ENCODE data around the gene LCN1. TPM values are rescaled to one million over a fixed set of nuclear protein-coding genes. Genes with fewer than 3 reads are reported as not detected.

LCN1 gene
- total RNA-seq, 2 donors from 2014 or later, result not detected

DNA sequence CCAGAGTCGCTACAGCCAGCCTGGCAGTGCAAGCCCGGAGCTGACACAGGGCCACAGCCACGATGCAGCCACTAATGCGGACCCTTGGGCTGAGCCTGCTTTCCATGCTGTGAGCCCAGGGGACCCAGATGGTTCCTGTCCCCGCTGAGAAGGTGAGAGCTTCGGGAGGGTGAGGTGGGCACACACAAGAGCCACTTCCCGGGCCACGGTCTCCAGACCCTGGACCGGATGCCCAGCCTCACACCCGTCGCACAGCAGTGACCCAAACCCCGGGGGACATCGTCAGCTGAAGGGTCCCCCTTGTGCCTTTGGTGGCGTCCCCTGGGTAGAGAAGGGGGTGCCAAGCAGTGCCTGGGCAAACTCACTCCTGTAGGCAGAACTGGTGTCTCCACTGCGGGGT, 53.7 kb downstream of the LCN1 start:
- TF ChIP-seq, protein P1, sequence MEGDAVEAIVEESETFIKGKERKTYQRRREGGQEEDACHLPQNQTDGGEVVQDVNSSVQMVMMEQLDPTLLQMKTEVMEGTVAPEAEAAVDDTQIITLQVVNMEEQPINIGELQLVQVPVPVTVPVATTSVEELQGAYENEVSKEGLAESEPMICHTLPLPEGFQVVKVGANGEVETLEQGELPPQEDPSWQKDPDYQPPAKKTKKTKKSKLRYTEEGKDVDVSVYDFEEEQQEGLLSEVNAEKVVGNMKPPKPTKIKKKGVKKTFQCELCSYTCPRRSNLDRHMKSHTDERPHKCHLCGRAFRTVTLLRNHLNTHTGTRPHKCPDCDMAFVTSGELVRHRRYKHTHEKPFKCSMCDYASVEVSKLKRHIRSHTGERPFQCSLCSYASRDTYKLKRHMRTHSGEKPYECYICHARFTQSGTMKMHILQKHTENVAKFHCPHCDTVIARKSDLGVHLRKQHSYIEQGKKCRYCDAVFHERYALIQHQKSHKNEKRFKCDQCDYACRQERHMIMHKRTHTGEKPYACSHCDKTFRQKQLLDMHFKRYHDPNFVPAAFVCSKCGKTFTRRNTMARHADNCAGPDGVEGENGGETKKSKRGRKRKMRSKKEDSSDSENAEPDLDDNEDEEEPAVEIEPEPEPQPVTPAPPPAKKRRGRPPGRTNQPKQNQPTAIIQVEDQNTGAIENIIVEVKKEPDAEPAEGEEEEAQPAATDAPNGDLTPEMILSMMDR (IDR thresholded peaks at IDR 0.05), result no peak
- no peak for DNase-seq (ENCODE audit: low spot score)
- H3K36me3 ChIP-seq, result no peaks in the 10 kb centered on the region
- no peak overlapping the region for H3K27ac ChIP-seq
- no peaks in the 10 kb centered on the region for H3K9me3 ChIP-seq
- H3K27me3 ChIP-seq, result no peaks in the 10 kb centered on the region
- no peak overlapping the region for H3K4me3 ChIP-seq
- no peaks in the 10 kb centered on the region for H3K4me1 ChIP-seq

Other genes starting within 250 kb of the LCN1 start
- 10 to 100 TPM; 17.4 to 18.7 TPM for gene PPP1R26, start 41.7 kb upstream of the LCN1 start, total RNA-seq
- 10 to 100 TPM; 40.9 to 72.5 TPM for gene MRPS2, start 20.8 kb upstream of the LCN1 start, total RNA-seq
- gene OBP2A, start 24.7 kb downstream of the LCN1 start, total RNA-seq, result not detected
- gene PAEP, start 40.3 kb downstream of the LCN1 start, total RNA-seq, result not detected
- not detected for gene GLT6D1, start 118.1 kb downstream of the LCN1 start, total RNA-seq
- not detected for gene LCN9, start 141.9 kb downstream of the LCN1 start, total RNA-seq
- not detected for gene SOHLH1, start 178.0 kb downstream of the LCN1 start, total RNA-seq
- gene KCNT1, start 180.7 kb downstream of the LCN1 start, total RNA-seq, result under 1 TPM in 1 of 2 donors, not detected in 1; 0.48 TPM